NT2/D1 (cell line): ENCODE measurements around the gene ADCY3.

Experiments
- SUZ12 ChIP-seq: IDR thresholded peaks from 2 replicates; pipeline ENCODE4 v1.6.1; 2011; ENCODE audit not compliant: insufficient read length, insufficient read depth; ENCODE audit errors: extremely low read depth
- YY1 ChIP-seq: IDR thresholded peaks from 2 replicates; pipeline ENCODE4 v1.6.1; 2011; ENCODE audit not compliant: insufficient read length, insufficient read depth
- ZNF274 ChIP-seq: IDR thresholded peaks from 2 replicates; pipeline ENCODE4 v1.6.1; 2011; ENCODE audit warnings: mild to moderate bottlenecking, low read depth, low read length

- TF ChIP-seq SUZ12 (no peak), ZNF274 (no peak), YY1 (no peak)
These were observed 4.9 kb downstream of the ADCY3 start for GRCh38 chr2:24915175-24915574.
